HFF-Myc (cell line): ENCODE measurements around the gene SS18L1.

Experiments used
- DNase-seq: peaks from one replicate; pipeline ENCODE4 v3.0.0-alpha.2; 2011; ENCODE audit warnings: low read depth; ENCODE audit errors: extremely low read depth
- H3K4me3 ChIP-seq: replicated peaks from 2 replicates; pipeline ENCODE4 v1.5.1; 2011; ENCODE audit warnings: low read depth, mild to moderate bottlenecking, control low read depth, low read length
- TF ChIP-seq, protein P1 (sequence below): IDR thresholded peaks from 2 replicates; pipeline ENCODE4 v1.5.1; 2012; ENCODE audit warnings: mild to moderate bottlenecking, low read depth, low read length, control low read depth; ENCODE audit errors: missing control alignments

Gene SS18L1

DNA sequence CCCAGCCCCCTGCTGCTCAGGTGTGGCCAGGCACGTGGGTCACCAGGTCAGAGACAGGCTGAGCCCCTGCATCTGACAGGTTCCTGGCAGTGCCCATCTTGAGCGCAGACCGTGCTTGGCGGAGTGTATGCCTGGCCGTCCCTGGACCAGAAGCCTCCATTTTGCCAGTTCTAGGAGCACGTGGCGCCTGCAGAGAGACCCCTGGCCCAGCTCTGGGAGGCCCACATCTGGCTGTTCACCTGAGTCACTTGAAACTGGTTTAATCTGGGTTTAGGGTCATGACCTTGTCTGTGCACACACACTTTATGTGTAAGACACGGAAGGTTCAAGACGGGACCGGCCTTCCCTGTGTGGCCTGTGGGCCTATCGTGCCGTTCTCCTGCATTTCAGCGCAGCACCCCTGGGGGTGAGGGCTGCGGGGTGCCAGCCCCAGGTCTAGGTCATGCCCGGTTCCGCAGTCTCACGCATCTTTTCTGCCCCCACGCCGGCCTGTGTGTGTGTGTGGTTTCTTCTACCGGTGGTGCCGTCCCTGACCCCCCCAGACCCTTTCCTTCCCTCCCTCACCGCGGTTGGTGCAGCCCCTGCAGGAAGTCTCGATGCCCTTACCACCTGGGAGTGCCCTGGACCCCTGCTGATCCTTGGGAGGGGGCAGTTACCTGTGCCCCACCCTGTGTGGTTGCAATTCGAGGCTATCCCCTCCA is 14.0 kb downstream of the SS18L1 start:
- no peak overlapping the region for H3K4me3 ChIP-seq
- no peak for DNase-seq
- TF ChIP-seq, protein P1, sequence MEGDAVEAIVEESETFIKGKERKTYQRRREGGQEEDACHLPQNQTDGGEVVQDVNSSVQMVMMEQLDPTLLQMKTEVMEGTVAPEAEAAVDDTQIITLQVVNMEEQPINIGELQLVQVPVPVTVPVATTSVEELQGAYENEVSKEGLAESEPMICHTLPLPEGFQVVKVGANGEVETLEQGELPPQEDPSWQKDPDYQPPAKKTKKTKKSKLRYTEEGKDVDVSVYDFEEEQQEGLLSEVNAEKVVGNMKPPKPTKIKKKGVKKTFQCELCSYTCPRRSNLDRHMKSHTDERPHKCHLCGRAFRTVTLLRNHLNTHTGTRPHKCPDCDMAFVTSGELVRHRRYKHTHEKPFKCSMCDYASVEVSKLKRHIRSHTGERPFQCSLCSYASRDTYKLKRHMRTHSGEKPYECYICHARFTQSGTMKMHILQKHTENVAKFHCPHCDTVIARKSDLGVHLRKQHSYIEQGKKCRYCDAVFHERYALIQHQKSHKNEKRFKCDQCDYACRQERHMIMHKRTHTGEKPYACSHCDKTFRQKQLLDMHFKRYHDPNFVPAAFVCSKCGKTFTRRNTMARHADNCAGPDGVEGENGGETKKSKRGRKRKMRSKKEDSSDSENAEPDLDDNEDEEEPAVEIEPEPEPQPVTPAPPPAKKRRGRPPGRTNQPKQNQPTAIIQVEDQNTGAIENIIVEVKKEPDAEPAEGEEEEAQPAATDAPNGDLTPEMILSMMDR = no peak

DNA sequence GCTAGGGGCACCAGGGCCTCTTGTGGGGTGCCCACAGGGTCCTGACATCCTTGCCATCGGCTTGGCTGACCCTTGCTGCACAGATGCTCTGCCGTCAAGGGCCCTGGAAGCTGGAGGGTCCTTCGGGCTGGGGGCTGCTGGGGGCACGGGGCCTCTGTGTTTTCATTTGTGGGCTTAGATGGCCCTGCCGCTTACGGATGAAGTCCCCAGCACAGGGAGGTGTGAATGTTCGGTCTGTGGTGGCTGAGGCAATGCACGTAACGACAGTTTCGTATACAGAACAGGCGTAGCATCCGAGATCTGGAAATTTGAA is 14.5 kb downstream of the SS18L1 start:
- TF ChIP-seq, protein P1 = no peak
- DNase-seq = no peak
- no peak overlapping the region for H3K4me3 ChIP-seq

GRCh38 chr20:62158541-62158940 is 15.0 kb downstream of the SS18L1 start:
- TF ChIP-seq, protein P1 = no peak
- DNase-seq = no peak
- H3K4me3 ChIP-seq = no peak overlapping the region

- DNase-seq = no peak
- H3K4me3 ChIP-seq = no peak overlapping the region
- TF ChIP-seq, protein P1 = no peak
These were observed 15.5 kb downstream of the SS18L1 start for GRCh38 chr20:62159052-62159451.

- H3K4me3 ChIP-seq = no peak overlapping the region
- DNase-seq = no peak
- TF ChIP-seq, protein P1 = no peak
These were observed 16.3 kb downstream of the SS18L1 start for GRCh38 chr20:62159839-62160238.

- DNase-seq = no peak
- H3K4me3 ChIP-seq = no peak overlapping the region
- TF ChIP-seq, protein P1 = no peak
These were observed 16.7 kb downstream of the SS18L1 start for GRCh38 chr20:62160253-62160652.

DNA sequence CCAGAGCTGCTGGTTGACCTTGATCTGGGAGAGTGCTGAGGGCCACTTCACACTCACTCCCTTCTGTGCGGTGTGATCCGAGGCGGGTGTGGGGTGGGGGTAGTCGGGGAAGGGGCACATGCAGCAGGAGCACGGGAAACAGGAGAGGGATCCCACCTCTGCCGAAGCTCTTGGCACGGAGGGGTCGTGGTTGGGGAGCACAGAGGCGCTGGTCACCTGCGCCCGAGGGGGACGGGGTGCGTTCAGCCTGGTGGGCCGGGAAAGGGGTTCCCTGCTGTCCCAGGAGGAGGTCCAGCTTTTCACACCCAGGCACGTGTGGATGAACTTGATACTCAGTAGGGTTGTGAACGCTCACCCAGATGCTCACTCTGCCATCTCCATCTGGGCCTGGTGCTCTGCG is 17.3 kb downstream of the SS18L1 start:
- TF ChIP-seq, protein P1 = no peak
- no peak overlapping the region for H3K4me3 ChIP-seq
- DNase-seq = no peak
